ENCODE measurements around the gene IKBKE. TPM values are rescaled to one million over a fixed set of nuclear protein-coding genes. Genes with fewer than 3 reads are reported as not detected.

IKBKE gene
- total and polyA plus RNA-seq, 12 donors = 2.9 to 11.1 (median 6.1) TPM

DNA sequence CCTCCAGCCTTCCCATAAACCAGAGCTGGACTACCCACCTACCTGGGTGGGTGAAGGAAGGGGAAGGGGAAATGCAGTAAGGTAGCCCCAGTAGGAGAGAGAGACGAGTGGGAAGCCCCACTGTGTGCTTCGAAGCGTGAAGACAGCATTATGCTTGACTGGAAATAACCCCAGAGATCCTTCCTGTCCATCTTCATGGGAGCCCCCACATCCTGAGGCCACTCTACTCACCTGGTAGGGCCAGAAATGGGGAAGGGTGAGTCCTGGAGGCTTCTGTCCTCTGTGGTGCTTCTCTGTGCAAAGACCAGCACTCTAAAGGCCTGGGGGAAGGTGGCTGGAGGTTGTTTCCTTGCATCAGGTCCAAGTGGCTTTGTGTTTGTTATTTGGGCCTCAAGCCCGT lies 27.1 kb downstream of the IKBKE start:
- 52 to 96% (median 80%) methylated on average over 3 to 4 of the region's 4 CpGs for WGBS, 4 donors
- Histone ChIP-seq H3K9me3 (replicated peaks in 1 of 3) (no peaks in the 10 kb centered on the region), H3K27me3 (no peaks in the 10 kb centered on the region), H3K27ac (peak overlapping the region in 1 of 5 donors; percentile 35), H3K36me3 (replicated peaks in 1 of 2) (no peaks in the 10 kb centered on the region), H3K4me3 (no peak overlapping the region), H3K4me1 (replicated peaks in 1 of 2) (peaks cover 28 to 41% of the 10 kb centered on the region in 2 donors)
- no peak for TF ChIP-seq POLR2A (IDR thresholded peaks at IDR 0.05)
- TF ChIP-seq, protein P1, sequence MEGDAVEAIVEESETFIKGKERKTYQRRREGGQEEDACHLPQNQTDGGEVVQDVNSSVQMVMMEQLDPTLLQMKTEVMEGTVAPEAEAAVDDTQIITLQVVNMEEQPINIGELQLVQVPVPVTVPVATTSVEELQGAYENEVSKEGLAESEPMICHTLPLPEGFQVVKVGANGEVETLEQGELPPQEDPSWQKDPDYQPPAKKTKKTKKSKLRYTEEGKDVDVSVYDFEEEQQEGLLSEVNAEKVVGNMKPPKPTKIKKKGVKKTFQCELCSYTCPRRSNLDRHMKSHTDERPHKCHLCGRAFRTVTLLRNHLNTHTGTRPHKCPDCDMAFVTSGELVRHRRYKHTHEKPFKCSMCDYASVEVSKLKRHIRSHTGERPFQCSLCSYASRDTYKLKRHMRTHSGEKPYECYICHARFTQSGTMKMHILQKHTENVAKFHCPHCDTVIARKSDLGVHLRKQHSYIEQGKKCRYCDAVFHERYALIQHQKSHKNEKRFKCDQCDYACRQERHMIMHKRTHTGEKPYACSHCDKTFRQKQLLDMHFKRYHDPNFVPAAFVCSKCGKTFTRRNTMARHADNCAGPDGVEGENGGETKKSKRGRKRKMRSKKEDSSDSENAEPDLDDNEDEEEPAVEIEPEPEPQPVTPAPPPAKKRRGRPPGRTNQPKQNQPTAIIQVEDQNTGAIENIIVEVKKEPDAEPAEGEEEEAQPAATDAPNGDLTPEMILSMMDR (IDR thresholded peaks at IDR 0.05) = no peak
- DNase-seq = no peak
- intact Hi-C loops (cut with DNase I) = loop anchor here in 1 of 2 donors (10.0 kb wide), 1 partner anchor 417 kb away; no protein-coding TSS in a partner anchor

DNA sequence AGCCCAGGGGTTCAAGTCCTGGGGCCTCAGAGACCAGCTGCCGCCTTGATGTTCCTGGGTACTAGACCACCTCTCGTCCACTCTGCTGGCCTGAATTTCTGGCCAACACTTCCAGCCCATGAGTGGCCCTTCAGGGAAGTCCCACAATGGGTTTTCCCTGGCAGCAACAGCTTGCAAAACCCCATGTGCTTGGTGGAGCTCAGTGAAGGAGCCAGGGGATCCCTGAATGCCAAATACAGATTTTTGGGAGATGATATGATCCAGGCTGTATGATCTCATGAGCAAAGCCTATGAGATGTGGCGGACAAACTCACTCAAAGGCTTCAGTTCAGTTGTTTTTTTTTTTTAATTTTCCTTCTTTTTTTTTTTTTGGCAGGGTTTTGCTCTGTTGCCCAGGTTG lies 27.5 kb downstream of the IKBKE start:
- H3K4me1 ChIP-seq (replicated peaks in 1 of 2) = peaks cover 28 to 45% of the 10 kb centered on the region in 2 donors
- intact Hi-C loops (cut with DNase I) = loop anchor here in 1 of 2 donors (10.0 kb wide), 1 partner anchor 417 kb away; no protein-coding TSS in a partner anchor

DNA sequence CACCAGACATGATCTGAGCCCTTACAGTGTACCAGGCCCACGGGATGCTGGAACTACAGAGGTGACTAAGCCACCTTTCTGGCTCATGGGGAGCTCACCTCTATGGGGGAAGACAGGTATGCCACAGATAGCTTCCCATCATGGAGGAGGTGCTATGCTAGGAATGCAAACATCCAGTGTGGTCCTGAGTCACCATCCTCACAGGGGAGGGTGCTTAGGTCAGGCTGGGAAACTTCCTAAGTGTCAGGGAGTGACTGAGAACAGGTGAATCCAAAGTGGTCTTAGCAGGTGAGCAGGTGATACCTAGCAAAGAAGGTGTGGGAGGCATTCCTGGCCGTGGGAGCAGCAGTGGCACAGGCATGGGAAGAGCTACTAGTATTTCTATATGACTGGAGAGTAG lies 28.4 kb downstream of the IKBKE start:
- H3K9me3 ChIP-seq (replicated peaks in 1 of 3) = no peaks in the 10 kb centered on the region
- no peak overlapping the region for H3K4me3 ChIP-seq
- intact Hi-C loops (cut with DNase I) = loop anchor here in 1 of 2 donors (10.0 kb wide), 1 partner anchor 416 kb away; no protein-coding TSS in a partner anchor
- H3K36me3 ChIP-seq (replicated peaks in 1 of 2) = no peaks in the 10 kb centered on the region
- DNase-seq = no peak
- H3K4me1 ChIP-seq (replicated peaks in 1 of 2) = peaks cover 36 to 54% of the 10 kb centered on the region in 2 donors
- no peak overlapping the region for H3K27ac ChIP-seq
- TF ChIP-seq, protein P1 (IDR thresholded peaks at IDR 0.05) = no peak
- no peak for TF ChIP-seq POLR2A (IDR thresholded peaks at IDR 0.05)
- WGBS, 4 donors = 68 to 90% (median 90%) methylated on average over 2 of the region's 2 CpGs
- no peaks in the 10 kb centered on the region for H3K27me3 ChIP-seq

More for the DNA sequence above, 27.5 kb downstream of the IKBKE start:
- Histone ChIP-seq H3K27ac (no peak overlapping the region), H3K4me3 (no peak overlapping the region), H3K36me3 (replicated peaks in 1 of 2) (no peaks in the 10 kb centered on the region), H3K27me3 (no peaks in the 10 kb centered on the region), H3K9me3 (replicated peaks in 1 of 3) (no peaks in the 10 kb centered on the region)
- no peak for DNase-seq
- TF ChIP-seq POLR2A (IDR thresholded peaks at IDR 0.05) = no peak
- TF ChIP-seq, protein P1 (IDR thresholded peaks at IDR 0.05) = no peak
- 79 to 94% (median 90%) methylated on average over 1 to 3 of the region's 3 CpGs for WGBS, 4 donors

DNA sequence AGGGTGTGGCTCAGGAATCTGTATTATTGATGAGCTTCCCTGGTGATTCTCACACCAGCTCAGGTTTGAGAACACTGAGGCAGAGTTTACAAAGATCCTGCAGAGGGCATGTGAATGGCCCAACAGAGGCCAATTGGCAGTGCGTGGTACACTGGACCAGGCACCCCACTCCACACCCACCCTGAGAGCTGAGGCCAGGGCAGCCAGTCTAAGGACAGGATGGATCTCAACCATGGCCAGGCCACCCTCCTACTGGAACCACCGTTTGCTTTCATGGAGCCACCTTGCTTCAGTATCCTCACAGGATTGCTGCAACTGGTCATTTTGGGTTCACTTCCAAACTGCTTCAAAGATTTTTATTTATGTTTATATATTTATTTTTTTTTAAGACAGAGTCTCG lies 29.8 kb downstream of the IKBKE start:
- Histone ChIP-seq H3K27me3 (no peaks in the 10 kb centered on the region), H3K36me3 (replicated peaks in 1 of 2) (no peaks in the 10 kb centered on the region), H3K4me3 (no peak overlapping the region), H3K4me1 (replicated peaks in 1 of 2) (peaks cover 39 to 58% of the 10 kb centered on the region in 2 donors), H3K9me3 (replicated peaks in 1 of 3) (no peaks in the 10 kb centered on the region), H3K27ac (no peak overlapping the region)
- TF ChIP-seq POLR2A (IDR thresholded peaks at IDR 0.05) = no peak
- TF ChIP-seq, protein P1 (IDR thresholded peaks at IDR 0.05) = no peak
- 82 to 98% (median 91%) methylated on average over 2 to 3 of the region's 3 CpGs for WGBS, 4 donors
- intact Hi-C loops (cut with DNase I) = no loop called here
- DNase-seq = no peak
